ENCODE results near the gene CLCN6.

Gene CLCN6

DNA sequence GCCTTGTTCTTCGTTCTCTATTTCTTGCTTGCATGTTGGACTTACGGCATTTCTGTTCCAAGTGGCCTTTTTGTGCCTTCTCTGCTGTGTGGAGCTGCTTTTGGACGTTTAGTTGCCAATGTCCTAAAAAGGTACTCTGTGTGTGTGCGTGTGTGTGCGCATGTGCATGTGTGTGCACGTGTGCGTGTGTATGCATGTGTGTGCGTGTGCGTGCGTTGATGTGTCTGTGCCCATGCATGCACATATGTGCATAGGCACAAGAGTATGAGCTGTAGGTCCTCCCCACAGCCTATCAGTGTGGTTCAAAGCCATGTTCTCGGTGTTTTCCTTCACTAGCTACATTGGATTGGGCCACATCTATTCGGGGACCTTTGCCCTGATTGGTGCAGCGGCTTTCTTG lies 27.9 kb downstream of the CLCN6 start:
- H3K27ac ChIP-seq: no peak overlapping the region
- TF ChIP-seq, protein P1, sequence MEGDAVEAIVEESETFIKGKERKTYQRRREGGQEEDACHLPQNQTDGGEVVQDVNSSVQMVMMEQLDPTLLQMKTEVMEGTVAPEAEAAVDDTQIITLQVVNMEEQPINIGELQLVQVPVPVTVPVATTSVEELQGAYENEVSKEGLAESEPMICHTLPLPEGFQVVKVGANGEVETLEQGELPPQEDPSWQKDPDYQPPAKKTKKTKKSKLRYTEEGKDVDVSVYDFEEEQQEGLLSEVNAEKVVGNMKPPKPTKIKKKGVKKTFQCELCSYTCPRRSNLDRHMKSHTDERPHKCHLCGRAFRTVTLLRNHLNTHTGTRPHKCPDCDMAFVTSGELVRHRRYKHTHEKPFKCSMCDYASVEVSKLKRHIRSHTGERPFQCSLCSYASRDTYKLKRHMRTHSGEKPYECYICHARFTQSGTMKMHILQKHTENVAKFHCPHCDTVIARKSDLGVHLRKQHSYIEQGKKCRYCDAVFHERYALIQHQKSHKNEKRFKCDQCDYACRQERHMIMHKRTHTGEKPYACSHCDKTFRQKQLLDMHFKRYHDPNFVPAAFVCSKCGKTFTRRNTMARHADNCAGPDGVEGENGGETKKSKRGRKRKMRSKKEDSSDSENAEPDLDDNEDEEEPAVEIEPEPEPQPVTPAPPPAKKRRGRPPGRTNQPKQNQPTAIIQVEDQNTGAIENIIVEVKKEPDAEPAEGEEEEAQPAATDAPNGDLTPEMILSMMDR (IDR thresholded peaks at IDR 0.05): no peak
- TF ChIP-seq ZFX (IDR thresholded peaks at IDR 0.05; ENCODE audit: borderline replicate concordance): no peak

DNA sequence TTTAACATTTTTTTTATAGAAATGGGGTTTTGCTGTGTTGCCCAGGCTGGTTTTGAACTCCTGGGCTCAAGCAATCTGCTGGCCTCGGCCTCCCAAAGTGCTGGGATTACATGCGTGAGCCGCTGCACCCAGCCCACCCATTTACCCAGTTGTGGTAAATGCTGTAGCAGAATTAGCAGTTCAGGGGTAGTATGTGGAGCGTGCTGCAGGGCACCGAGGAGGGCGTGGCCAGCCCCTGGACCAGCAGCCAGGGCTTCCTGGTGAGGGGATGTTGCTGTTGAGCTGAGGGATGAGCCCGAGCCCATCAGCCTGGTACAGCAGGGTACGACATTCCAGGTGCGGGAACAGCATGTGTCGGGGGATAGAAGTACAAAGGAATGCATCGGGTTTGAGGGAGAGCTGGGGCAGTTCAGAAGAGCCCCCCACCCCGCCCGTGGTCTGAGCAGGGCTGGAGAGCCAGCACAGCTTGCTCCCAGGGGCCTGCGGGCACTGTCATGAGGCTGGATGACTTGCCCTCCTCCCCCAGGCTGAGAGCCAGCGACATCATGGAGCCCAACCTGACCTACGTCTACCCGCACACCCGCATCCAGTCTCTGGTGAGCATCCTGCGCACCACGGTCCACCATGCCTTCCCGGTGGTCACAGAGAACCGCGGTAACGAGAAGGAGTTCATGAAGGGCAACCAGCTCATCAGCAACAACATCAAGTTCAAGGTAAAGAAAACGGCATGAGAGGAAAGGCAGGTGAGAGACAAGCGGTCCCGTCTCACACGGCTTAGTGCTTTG lies 29.6 kb downstream of the CLCN6 start:
- H3K27ac ChIP-seq: no peak overlapping the region
- no peak for TF ChIP-seq ZFX (IDR thresholded peaks at IDR 0.05; ENCODE audit: borderline replicate concordance)
- TF ChIP-seq, protein P1 (IDR thresholded peaks at IDR 0.05): no peak

DNA sequence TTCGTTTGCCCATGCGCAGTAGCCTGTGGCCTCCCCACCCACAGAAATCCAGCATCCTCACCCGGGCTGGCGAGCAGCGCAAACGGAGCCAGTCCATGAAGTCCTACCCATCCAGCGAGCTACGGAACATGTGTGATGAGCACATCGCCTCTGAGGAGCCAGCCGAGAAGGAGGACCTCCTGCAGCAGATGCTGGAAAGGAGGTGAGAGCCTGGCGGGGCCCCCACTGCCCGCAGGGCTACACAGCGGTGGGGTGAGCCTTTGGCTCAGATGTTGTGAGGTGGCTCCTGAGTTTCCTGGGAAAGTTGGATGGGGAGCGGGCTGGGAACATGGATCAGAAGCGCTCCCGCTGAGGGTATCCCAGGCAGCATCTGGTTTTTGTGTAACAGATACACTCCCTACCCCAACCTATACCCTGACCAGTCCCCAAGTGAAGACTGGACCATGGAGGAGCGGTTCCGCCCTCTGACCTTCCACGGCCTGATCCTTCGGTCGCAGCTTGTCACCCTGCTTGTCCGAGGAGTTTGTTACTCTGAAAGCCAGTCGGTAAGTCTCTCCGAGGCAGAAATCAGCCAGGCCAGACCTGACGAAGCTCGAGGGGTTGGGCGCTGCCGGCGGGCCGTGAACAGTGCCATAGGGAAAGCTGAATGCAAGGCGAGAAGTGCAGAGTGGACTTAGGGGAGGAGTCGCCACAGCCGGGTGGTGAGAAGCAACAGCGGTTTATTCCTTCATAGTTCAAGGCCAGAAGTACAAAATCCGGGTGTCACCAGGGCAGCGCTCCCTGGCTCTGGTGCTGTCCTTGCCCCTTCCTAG lies 31.2 kb downstream of the CLCN6 start:
- TF ChIP-seq, protein P1 (IDR thresholded peaks at IDR 0.05): no peak
- TF ChIP-seq ZFX (IDR thresholded peaks at IDR 0.05; ENCODE audit: borderline replicate concordance): no peak
- no peak overlapping the region for H3K27ac ChIP-seq

DNA sequence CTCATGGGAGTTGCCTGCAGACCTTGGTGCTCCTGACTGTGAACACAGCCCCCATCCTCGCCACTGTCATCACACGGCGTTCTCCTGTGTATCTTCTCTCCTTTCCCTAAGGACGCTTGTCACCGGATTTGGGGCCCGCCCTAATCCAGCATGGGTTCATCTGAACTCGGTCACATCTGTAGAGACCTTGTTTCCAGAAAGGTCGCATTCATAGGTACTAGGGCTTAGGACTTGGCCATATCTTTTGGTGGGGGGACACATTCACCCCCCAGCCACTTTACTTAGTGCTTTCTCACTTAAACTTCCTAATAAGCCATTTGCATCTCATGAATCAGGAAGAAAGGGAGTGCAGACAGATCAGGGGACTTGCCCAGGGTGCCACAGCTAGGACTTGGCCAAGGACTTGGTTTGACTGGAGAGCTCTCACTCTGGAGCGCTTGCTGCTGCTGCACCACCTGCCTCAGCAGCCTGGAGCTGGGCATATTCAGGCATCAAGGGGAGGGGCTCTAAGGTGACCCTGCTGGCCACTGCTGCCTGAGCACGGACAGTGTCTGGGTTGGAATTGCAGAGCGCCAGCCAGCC lies 31.9 kb downstream of the CLCN6 start:
- H3K27ac ChIP-seq: no peak overlapping the region
- TF ChIP-seq, protein P1 (IDR thresholded peaks at IDR 0.05): no peak
- TF ChIP-seq ZFX (IDR thresholded peaks at IDR 0.05; ENCODE audit: borderline replicate concordance): no peak

DNA sequence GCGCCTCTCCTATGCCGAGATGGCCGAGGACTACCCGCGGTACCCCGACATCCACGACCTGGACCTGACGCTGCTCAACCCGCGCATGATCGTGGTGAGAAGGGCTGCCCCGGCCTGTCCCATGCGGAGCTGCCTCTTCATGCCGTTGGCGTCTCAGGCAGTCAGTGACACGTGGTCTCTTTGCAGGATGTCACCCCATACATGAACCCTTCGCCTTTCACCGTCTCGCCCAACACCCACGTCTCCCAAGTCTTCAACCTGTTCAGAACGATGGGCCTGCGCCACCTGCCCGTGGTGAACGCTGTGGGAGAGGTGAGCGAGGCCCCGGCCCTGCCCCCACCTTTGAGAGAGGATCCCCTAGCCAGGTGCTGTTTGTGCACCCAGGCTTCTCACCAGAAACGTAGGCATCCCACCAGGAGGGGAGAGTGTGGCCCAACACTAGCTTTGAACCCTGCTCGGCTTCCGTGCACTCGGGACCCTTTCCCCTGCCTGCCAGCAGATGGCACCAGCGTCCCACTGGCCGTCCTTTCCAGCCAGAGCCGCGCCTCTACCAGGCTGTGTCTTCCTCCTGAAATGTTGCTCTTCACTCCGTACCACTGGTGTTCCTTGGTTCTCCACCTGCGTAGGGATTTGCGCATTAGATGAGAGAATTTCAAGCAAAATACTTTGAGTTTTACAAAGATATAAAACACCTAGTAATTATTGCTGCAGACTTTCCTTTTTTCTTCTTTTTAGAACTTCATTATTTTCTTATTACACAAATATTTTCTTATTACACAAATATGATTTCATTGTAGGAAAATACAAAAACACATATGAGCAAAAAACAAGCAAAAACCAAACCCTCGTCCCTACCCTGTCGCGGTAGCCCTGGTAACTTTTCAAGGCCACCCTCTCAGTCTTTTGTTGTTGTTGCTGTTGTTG lies 32.6 kb downstream of the CLCN6 start:
- H3K27ac ChIP-seq: no peak overlapping the region
- TF ChIP-seq ZFX (IDR thresholded peaks at IDR 0.05; ENCODE audit: borderline replicate concordance): no peak
- TF ChIP-seq, protein P1 (IDR thresholded peaks at IDR 0.05): peak; percentile 99

DNA sequence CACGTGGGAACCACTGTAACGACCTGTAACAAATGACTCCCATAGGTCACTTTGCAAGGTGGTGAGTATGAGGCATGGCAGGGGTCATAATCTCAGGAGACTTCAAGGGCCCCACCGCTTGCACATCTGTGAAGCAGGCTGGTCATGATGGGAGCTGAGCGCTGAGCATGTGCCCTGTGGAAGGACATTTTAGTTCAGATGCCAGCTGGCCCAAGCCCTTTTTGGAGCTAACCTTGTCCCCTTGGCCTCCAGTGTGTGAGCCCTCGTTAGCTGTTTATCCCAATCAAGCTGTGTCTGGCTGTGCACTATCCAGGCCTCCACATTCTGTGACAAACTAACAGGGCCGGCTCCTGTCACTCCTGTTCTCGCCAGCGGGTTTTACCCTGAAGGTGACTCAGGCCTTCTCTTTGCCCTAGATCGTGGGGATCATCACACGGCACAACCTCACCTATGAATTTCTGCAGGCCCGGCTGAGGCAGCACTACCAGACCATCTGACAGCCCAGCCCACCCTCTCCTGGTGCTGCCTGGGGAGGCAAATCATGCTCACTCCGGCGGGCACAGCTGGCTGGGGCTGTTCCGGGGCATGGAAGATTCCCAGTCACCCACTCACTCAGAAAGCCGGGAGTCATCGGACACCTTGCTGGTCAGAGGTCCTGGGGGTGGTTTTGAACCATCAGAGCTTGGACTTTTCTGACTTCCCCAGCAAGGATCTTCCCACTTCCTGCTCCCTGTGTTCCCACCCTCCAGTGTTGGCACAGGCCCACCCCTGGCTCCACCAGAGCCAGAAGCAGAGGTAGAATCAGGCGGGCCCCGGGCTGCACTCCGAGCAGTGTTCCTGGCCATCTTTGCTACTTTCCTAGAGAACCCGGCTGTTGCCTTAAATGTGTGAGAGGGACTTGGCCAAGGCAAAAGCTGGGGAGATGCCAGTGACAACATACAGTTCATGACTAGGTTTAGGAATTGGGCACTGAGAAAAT lies 34.0 kb downstream of the CLCN6 start:
- H3K27ac ChIP-seq: no peak overlapping the region
- TF ChIP-seq, protein P1 (IDR thresholded peaks at IDR 0.05): no peak
- no peak for TF ChIP-seq ZFX (IDR thresholded peaks at IDR 0.05; ENCODE audit: borderline replicate concordance)

Measured in 22Rv1 (cell line).